Measurements from ENCODE around the gene MCCD1. TPM values are rescaled to one million over a fixed set of nuclear protein-coding genes. Genes with fewer than 3 reads are reported as not detected.

Gene MCCD1
- total and polyA plus RNA-seq, 2 of the 13 experiments (the other 11 are each of a cell fraction or from before 2014, with no cell fraction given), result 0.15 TPM; not detected in 1

DNA sequence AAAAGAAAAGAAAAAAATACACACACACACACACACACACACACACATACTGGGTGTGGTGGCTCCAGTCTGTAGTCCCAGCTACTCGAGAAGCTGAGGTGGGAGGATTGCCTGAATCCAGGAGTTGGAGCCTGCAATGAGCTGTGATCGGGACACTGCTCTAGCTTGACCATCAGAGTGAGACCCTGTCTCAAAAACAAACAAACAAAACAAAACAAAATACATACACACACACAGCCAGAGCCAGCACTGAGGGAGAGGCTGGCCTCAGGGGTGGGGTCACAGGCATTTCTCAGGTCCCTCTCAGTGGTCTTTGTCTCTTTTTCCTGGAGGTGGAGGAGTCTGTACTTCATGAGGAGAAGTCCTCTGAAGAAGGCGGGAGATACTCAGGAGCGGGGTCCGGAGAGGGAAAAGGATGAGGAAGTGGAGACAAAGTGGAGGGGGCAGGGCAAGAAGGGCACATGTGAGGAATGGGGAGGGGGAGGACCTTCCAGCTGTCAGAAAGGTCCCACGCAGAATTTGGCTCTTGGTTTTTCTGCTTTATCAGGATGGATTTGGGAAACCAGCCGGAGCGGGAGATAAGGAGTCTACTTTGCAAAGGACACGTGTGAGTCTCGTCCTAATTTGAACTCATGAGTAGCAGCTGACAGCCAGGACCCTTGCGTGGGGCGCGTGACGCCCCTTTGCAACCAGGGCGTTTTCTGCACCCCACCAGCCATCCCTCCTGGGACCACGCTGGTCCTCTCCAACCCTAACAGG lies 38.5 kb upstream of the MCCD1 start:
- H3K79me2 ChIP-seq (ENCODE audit: insufficient read depth, low read length), result no peaks in the 10 kb centered on the region
- WGBS (ENCODE audit: low lambda C conversion rate), result 57% methylated on average over 15 of the region's 16 CpGs
- no peak for FAIRE-seq
- no peak overlapping the region for H3K9ac ChIP-seq (ENCODE audit: insufficient read depth, low read depth, low read length)
- TF ChIP-seq ZNF260 (CRISPR knock-in tag; IDR thresholded peaks at IDR 0.05; ENCODE audit: borderline replicate concordance, low read depth), result no peak
- no peak for TF ChIP-seq NFE2L2 (IDR thresholded peaks at IDR 0.05; ENCODE audit: low read length)
- TF ChIP-seq ZNF775 (CRISPR knock-in tag; IDR thresholded peaks at IDR 0.05; ENCODE audit: borderline replicate concordance), result no peak
- no peak for TF ChIP-seq ZNF383 (CRISPR knock-in tag; IDR thresholded peaks at IDR 0.05; ENCODE audit: borderline replicate concordance)
- no peak for TF ChIP-seq RBFOX2 (IDR thresholded peaks at IDR 0.05; ENCODE audit: low read depth, low read length)
- TF ChIP-seq, protein P1, sequence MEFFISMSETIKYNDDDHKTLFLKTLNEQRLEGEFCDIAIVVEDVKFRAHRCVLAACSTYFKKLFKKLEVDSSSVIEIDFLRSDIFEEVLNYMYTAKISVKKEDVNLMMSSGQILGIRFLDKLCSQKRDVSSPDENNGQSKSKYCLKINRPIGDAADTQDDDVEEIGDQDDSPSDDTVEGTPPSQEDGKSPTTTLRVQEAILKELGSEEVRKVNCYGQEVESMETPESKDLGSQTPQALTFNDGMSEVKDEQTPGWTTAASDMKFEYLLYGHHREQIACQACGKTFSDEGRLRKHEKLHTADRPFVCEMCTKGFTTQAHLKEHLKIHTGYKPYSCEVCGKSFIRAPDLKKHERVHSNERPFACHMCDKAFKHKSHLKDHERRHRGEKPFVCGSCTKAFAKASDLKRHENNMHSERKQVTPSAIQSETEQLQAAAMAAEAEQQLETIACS (CRISPR knock-in tag; IDR thresholded peaks at IDR 0.05), result no peak
- TF ChIP-seq ZFY (CRISPR knock-in tag; IDR thresholded peaks at IDR 0.05), result no peak
- TF ChIP-seq SMYD3 (CRISPR knock-in tag; IDR thresholded peaks at IDR 0.05), result no peak
- TF ChIP-seq, protein P2, sequence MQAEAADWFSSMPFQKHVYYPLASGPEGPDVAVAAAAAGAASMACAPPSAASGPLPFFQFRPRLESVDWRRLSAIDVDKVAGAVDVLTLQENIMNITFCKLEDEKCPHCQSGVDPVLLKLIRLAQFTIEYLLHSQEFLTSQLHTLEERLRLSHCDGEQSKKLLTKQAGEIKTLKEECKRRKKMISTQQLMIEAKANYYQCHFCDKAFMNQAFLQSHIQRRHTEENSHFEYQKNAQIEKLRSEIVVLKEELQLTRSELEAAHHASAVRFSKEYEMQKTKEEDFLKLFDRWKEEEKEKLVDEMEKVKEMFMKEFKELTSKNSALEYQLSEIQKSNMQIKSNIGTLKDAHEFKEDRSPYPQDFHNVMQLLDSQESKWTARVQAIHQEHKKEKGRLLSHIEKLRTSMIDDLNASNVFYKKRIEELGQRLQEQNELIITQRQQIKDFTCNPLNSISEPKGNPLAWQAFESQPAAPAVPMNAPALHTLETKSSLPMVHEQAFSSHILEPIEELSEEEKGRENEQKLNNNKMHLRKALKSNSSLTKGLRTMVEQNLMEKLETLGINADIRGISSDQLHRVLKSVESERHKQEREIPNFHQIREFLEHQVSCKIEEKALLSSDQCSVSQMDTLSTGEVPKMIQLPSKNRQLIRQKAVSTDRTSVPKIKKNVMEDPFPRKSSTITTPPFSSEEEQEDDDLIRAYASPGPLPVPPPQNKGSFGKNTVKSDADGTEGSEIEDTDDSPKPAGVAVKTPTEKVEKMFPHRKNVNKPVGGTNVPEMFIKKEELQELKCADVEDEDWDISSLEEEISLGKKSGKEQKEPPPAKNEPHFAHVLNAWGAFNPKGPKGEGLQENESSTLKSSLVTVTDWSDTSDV (CRISPR knock-in tag; IDR thresholded peaks at IDR 0.05), result no peak
- TF ChIP-seq HOXD1 (CRISPR knock-in tag; IDR thresholded peaks at IDR 0.05), result no peak
- TF ChIP-seq MED13 (CRISPR knock-in tag; IDR thresholded peaks at IDR 0.05), result no peak
- TF ChIP-seq PAX8 (CRISPR knock-in tag; IDR thresholded peaks at IDR 0.05; ENCODE audit: borderline replicate concordance), result no peak
- TF ChIP-seq YEATS2 (CRISPR knock-in tag; IDR thresholded peaks at IDR 0.05; ENCODE audit: borderline replicate concordance), result no peak
- no peak for TF ChIP-seq TMF1 (CRISPR knock-in tag; IDR thresholded peaks at IDR 0.05; ENCODE audit: low read depth)
- TF ChIP-seq ZNF264 (CRISPR knock-in tag; IDR thresholded peaks at IDR 0.05), result no peak
- TF ChIP-seq, protein P3, sequence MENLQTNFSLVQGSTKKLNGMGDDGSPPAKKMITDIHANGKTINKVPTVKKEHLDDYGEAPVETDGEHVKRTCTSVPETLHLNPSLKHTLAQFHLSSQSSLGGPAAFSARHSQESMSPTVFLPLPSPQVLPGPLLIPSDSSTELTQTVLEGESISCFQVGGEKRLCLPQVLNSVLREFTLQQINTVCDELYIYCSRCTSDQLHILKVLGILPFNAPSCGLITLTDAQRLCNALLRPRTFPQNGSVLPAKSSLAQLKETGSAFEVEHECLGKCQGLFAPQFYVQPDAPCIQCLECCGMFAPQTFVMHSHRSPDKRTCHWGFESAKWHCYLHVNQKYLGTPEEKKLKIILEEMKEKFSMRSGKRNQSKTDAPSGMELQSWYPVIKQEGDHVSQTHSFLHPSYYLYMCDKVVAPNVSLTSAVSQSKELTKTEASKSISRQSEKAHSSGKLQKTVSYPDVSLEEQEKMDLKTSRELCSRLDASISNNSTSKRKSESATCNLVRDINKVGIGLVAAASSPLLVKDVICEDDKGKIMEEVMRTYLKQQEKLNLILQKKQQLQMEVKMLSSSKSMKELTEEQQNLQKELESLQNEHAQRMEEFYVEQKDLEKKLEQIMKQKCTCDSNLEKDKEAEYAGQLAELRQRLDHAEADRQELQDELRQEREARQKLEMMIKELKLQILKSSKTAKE (CRISPR knock-in tag; IDR thresholded peaks at IDR 0.05; ENCODE audit: borderline replicate concordance), result no peak
- no peak for TF ChIP-seq ZNF747 (CRISPR knock-in tag; IDR thresholded peaks at IDR 0.05; ENCODE audit: borderline replicate concordance)
- H3K36me3 ChIP-seq (replicated peaks in 1 of 2; ENCODE audit: control insufficient read depth in 1 of 2, insufficient read depth in 2 of 2, low read length in 2 of 2), result no peaks in the 10 kb centered on the region
- no TSS peak for BruUV-seq (replicated peaks)
- peaks cover 0 to 2% of the 10 kb centered on the region in 2 experiments; a peak in 1 of 5 replicates for H3K27me3 ChIP-seq (ENCODE audit: control insufficient read depth in 1 of 2, insufficient read depth in 2 of 2, low read length in 2 of 2)
- no peak overlapping the region for H2AFZ ChIP-seq (ENCODE audit: low read length)
- in situ Hi-C loops (cut with HindIII; ENCODE audit: extremely low pct_ligation_motif_present, low pct_unique_long_range_greater_than_20kb) (loop anchor here (5.0 kb wide), 2 partner anchors 37 to 97 kb away; partner anchors contain the start of genes LST1 and MCCD1), intact Hi-C loops (cut with micrococcal nuclease; ENCODE audit: unreplicated experiment) (no loop called here)
- no peak for DNase-seq (ENCODE audit: low spot score)
- no peak for ATAC-seq
- H3K4me3 ChIP-seq (replicated peaks in 1 of 3; ENCODE audit: insufficient read depth in 1 of 3, low read depth in 2 of 3, low read length in 3 of 3), result no peak overlapping the region
- peaks cover 18% of the 10 kb centered on the region for H3K4me1 ChIP-seq (ENCODE audit: insufficient read depth, low read length)
- POLR2A ChIA-PET, result no interaction called here
- no peak overlapping the region for H3K27ac ChIP-seq (ENCODE audit: extremely low read length, insufficient read depth, low read length)
- CTCF ChIA-PET (ENCODE audit: low intra/inter-chr PET ratio, low total read pairs), result no interaction called here
- no peak overlapping the region for H3K4me2 ChIP-seq (ENCODE audit: low read depth, low read length)
- H3K9me3 ChIP-seq (ENCODE audit: low read length), result no peaks in the 10 kb centered on the region
- H4K20me1 ChIP-seq (ENCODE audit: insufficient read depth, low read length), result no peaks in the 10 kb centered on the region

Measured in HepG2 (cell line).